Endothelial cell of hepatic sinusoid (primary cell): ENCODE data around the gene C10orf105.

Source experiments
- in situ Hi-C: cut with HindIII; loops from 2 replicates; pipeline ENCODE4 v1.10.0; 2017; ENCODE audit warnings: low sequenced_read_pairs

Gene C10orf105

DNA sequence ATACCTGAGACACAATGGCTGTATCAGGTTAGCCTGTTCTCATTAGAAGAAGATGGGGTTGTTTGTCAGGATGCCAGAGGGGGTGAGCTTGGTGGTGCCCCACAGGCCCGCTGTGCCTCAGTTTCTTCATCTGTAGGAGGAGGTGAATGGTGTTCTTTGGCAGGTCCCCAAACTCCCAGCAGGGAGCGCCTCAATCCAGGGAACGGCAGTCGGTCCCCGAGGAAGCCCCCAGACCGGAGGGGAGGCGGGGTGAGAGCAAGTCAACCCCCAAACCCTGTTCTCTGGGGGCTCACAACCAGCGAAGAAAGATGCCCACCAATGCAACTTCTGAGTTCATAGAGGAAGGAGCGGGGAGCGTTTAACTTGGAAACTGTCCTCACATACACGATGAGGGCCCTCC, 16.0 kb downstream of the C10orf105 start:
- in situ Hi-C loops = no loop called here

DNA sequence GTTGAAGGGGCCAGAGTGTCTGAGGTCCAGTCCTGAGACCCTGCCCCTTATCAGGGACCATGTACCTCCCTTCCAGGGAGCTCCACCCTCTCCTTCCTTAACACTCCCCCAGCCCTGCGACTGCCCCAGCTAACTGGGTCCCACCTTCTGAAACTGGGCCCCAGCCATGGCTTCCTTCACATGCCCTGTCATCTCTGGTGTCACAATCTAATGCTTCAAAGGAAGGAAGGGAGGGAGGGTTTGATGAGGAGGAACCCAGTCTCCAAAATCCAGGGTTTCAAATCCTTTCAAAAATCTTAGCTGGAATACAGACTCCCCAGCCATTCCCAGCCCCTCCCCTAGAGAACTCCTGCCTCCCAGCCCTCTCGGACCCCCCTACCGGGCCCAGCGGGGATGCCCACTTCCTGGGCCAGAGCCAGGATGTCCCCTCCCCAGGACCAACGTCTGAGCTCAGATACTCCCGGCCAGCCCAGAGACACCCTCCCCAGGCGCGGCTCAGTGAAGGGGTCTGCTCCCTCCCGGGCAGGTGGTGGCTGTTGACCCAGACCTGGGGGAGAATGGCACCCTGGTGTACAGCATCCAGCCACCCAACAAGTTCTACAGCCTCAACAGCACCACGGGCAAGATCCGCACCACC, 18.0 kb downstream of the C10orf105 start:
- in situ Hi-C loops = no loop called here

DNA sequence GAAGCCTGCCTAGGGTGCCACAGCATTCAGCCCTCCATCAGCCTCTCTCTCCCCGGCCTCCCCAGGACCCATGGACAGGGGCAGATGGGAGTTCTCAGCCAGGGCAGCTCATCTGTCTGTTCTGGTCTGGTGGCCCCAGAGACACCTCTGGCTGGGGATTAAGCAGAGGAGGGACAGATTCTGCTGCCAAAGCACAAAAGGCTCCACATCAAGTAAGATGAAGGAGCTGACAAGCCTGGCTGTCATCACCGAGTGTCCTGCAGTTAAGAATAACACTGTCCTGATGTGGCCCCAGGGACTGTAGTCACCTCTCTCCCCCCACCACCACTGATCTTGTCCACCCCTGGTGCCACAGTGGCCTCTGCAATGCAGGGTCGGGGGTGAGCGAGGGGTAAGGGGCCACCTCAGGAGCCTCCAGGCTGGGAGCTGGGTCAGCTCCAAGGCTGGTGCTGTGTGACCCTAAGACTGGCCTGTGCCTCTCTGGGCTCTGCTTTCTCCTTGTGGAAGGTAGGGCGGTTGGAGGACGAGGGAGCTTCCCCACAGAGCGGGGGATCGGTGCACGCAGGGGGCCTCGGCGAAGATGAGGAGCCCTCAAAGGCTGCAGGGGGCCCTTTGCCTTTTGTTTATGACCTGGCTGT, 18.7 kb downstream of the C10orf105 start:
- in situ Hi-C loops = no loop called here

DNA sequence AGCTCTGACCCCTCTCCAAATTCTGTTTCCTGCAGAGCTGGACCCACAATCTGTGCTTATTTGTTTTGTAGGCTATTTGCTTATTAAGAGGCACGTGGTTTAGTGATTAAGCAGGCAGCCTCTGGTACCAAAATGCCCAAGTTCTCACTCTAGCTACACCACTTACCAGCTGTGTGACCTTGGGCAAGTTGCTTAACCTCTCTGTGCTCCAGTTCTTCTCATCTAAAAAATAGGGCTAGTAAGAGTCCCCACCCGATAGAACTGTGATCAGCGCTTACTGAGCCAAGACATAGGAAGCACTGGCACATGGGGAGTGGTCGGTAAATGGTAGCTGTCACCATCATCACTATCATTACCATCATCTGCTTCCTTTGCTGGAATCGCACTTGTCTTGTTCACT, 20.8 kb downstream of the C10orf105 start:
- in situ Hi-C loops = loop anchor here (5.0 kb wide), 1 partner anchor 99 kb away; no protein-coding TSS in a partner anchor

DNA sequence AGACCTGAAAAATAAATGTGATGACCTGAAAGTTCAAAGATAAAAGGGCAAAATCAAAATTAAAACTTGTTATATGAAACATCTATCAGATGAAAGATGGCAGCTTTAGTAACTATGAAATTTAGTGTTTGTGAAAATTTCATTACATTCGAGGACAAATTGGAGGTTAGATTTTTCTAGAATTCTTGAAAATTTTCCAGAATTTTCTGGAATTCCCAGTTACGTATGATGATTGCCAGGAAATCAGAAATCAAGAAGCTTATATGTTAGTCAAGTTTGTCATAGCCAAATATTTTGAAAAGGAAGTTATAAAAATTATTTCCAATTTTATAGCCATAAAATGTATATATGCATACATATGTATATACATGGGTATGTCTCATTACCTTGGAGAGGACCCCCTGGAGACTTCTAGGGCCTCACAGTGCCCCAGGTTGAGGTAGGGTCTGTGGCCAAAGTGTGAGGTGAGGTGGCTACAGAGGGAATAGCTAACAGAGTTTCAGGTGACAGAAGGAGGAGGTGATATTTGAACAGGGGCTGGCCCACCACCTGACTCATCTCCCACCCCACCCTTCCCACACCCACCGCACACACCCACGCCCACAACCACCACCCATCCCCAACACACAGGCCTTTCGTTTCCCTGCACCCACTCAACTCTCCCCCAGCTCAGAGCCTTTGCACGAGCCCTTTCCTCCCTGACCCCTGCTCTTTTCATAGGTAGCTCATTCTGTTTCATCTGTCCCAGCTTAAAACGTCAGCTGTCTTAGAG, 21.5 kb downstream of the C10orf105 start:
- in situ Hi-C loops = loop anchor here (5.0 kb wide), 1 partner anchor 99 kb away; no protein-coding TSS in a partner anchor

DNA sequence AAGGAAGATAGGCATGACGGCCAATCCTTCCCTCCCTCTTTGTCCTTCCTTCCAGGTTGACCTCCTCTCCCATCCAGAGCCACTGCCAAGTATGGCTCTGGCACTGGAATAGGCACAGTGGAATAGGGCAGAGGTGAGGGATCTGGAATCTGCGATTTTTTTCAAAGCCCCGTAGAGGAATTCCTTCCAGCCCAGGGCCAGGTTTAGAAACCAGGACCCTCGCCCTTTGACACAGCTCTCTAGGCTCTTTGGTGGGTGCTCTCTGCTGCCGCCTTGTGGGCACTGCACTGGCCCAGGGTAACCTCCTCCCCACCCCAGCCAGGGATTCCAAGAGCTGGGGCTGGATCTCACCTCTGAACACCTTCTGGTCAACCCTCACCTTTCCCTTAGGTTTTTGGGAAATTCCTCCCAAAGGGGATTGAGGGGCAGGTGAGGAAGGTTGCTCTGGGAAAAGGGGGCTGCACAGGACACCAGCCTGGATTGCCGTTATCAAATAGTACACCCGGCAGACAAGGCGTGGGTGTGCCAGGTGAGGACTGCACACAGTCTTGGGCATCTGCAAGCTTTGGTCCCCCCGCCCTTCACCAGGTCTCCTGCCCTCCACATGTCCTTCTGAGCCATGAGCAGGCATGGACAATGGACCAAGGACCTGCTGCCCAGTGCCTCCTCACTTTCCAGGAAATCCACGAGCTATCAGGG, 22.8 kb downstream of the C10orf105 start:
- in situ Hi-C loops = loop anchor here (5.0 kb wide), 1 partner anchor 101 kb away; no protein-coding TSS in a partner anchor

DNA sequence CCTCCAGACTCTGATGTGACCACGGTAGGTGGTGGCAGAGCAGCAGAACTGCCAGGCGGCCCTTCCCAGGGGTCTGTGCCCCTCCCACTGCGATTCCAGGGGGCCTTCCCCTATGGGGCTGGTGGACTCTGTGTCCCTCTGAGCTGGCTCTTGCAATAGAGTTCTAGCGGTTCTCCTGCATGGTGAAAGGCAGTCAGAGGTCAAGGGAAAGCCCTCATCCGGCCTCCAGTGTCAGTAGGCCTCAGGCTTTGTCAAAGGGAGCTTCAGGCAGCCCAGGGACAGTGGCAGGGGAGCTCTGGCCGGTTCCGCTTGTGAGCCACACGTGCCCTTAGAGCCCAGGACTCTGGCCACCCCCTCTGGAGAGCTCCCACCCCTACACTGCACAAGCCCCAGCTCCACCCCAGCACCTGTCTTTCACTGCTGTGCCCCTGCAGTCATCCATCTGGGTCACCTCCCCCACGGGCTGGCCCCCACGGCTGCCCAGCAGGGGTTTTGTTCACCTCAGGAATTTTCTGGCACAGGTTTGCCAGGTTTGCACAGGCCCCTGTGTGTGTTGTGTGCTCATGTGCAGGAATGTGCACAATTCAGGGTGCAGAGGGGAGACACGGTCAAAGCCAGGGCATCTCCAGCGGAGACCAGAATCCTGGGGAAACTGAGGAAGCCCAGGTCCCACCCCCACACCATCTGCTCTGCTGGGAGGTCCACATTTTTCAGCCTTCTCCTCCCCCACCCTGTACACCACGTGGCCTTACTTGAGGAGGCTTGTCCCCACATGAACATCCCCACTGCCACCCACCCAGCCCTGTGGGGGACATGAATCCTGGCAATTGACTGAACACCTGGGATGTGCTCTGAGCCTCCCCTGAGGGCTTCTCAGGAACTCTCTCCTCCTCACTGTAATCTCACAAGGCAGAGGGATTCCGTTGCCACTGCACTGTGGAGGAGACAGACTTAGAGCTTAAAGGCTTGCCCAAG, 23.8 kb downstream of the C10orf105 start:
- in situ Hi-C loops = loop anchor here (5.0 kb wide), 1 partner anchor 102 kb away; no protein-coding TSS in a partner anchor

DNA sequence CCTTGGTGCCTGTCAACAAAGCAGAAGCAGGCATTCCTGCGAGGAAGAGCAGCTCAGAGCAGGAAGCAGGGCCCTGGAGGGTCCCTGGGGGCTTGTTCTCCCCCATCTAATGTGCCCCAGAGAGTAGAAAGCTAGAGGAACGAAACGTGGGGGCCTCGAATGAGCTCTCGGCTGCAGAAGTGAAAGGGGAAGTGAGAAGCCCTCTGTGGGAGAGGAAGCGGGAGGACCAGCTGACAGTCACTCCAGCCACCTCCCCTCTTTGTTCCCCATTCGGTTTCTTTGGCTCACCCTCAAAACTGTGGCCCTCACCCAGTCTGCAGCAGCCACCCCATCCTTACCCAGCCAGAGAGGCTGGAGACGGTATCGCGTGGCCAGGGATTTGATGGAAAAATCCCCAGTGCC, 25.0 kb downstream of the C10orf105 start:
- in situ Hi-C loops = no loop called here

DNA sequence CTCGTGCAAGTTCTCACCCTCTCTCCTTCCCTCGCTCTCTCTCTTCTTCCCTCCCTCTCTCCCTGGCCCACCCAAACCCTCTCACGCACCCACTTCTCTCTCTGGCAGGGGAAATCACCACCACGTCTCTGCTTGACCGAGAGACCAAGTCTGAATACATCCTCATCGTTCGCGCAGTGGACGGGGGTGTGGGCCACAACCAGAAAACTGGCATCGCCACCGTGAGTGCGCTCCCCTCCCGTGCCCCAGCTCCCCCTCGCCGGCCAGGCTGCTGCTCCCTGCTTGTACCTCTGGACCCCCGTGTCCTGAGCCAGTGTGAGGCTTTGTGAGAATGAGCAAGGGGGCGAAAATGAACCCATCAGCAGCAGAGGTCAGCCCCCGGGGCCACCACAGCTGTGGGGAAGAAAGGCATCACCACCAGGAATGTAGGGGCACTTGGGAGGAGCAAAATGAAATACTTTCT, 25.5 kb downstream of the C10orf105 start:
- in situ Hi-C loops = no loop called here

DNA sequence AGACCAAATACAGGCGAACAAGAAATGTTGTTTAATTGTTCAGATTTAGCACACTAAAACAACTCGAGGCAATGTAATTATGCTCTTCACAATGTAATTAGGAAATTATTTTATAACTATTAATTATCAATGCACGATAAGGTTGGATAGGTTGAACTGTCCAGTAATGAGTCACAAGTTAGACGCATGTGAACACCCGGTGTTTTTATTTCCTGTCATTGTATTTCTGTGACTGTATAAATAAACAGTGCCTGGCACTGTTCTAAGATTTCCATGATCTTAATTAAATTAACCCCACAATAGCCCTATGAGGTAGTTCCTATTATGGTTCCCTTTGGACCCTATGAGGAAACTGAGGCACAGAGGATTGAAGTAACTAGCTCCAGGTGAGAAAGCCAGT, 26.2 kb downstream of the C10orf105 start:
- in situ Hi-C loops = no loop called here

DNA sequence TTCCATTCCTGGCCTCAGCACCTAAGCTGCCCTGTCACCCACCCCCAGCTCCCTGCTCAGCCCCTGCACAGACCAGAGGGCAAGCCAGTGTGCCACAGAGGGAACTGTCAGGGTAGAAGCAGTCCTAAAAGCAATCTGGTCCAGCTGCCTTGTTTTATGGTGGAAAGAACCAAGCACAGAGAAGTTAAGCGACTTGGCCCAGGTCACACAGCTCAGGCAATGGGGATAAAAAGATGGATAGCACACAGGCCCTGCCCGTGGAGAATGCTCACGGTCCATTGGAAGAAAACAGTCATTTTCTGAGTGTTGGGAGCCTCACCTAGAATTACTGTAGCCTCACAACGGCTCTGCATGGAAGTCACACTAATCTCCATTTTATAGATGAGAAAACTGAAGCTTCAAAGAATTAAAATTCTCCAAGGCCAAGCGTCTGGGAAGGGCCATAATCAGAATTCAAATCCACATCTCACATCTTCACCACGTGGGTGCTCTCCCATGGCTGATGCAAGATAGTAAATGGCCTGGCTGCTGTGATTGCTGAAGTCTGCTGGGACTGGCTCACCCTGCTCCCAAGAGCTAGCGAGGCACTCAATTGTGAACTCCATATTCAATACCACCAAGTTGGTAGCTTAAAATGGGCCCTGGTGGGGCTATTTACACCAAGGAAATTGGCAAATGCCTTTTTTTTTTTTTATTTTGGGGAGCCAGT, 26.8 kb downstream of the C10orf105 start:
- in situ Hi-C loops = no loop called here

DNA sequence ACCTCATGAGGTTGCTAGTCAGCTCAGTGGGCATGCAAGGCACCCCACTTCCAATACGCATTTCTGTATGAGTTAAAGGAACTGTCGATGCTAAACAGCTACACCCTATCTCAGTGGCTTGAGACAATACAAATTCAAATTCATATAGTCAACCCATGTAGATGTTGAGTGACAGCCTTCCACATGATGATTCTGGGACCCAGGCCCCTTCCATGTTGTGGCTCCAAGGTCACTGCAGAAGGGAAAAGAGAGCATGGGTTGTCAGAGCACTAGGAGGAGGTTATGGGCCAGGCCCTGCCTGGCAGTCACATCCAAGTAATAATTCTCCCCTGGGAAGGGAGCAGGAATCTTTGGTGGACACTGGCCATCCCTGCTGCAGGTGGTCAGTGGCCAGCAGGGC, 28.2 kb downstream of the C10orf105 start:
- in situ Hi-C loops = no loop called here

DNA sequence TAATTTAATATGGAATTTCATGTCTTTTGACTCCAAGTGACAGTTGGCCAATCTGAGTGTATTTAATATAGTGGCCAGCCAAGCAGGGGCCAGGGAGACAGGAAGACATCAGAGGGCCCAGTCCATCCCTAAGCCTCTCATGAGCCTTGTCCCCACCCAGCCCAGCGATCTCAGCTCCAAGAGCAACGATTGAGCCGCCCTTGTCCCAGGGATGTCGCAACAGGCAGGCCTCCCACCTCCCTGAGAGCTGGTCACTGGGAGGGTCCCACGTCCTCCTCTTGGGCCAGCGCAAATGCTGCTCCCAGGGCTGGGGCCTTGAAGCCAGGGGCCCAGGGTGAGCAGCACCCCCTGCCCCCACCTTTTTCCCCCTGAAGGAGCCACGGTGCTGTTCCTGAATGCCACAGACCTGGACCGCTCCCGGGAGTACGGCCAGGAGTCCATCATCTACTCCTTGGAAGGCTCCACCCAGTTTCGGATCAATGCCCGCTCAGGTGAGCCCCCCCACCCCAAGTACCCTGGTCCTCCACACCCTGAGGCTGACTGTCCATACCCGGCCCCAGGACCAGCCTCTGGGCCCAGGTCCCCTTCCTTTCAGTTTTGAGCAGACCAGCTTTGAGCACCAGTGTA, 29.4 kb downstream of the C10orf105 start:
- in situ Hi-C loops = no loop called here

DNA sequence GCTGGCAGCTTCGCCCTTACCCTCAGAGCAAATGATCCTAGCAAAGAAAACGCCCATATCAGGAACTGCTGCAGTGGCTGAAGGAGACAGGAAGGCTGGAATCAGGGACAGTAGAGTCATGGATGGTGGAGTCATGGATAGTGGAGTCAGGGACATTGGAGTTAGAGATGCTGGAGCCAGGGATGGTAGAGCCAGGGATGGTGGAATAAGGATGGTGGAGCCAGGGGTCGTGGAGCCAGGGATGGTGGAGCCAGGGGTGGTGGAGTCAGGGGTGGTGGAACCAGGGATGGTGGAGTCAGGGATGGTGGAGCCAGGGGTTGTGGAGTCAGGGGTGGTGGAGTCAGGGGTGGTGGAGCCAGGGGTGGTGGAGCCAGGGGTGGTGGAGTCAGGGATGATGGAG, 31.3 kb downstream of the C10orf105 start:
- in situ Hi-C loops = no loop called here

DNA sequence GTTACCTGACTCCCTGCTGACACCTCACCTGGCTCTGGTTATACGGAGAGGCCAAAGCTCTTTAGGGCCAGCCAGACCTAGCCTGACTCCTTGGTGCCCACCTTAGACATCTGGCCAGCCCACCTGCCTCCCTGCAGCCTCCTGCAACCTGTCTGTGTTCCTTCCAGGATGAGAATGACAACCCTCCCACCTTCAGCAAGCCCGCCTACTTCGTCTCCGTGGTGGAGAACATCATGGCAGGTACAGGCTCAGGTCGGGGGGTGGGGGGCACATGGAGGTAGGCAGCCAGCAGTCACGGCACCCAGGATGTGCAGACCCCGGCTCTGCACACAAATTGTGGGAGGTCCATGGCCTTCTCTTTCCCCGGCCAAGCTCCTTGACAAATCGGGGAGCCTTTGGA, 32.1 kb downstream of the C10orf105 start:
- in situ Hi-C loops = no loop called here

DNA sequence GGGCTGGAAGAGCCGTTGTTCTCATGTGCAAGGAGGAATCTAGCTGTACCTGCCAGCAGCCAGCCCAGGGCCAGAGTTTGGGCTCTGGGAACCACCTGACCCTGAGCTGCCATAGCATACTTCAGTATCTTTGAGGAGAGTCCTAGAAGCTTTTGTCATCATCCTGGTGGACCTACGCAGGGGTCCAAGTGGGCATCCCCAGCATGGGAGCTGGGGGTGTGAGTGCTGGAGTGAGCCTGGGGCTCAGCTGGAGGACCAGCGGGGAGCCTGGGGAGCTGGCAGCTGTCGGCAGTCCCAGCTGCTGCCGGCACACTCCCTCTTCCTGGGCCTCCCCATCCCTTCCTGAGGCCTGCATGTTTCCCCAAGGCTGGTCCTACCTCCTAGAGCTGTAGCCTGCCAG, 32.5 kb downstream of the C10orf105 start:
- in situ Hi-C loops = no loop called here

DNA sequence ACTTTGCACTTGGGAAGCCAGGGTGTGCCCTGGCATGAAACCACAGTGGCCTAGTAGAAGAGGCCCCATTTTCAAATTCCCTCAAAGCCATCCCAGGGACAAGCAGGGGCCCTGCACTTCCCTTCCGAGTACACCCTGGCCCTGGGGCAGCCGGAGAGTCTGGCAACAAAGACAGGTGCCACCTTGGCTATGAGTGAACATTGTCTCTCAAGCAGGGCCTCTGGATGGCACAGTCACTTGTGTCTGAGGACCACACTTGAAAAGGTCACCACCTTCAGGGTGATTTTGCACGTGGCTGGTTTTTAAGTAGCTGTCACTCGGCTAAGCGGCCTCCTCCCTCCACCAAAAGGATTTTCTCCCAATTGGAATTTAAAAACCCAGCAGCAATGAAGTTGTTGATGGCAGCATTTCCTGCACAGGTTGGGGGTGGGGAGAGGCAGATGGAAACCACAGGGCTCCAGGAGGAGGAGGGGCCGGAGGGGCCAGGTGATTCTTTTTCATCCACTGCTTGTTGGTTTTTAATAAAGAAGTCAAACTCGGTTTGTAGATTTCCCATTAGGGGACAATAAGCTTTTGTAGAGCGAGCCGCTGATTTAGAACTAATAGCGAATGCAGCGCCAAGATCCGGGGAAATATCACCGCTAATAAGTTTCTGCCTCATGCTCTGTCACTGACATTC, 33.9 kb downstream of the C10orf105 start:
- in situ Hi-C loops = no loop called here
